GM21576 (cell line): ENCODE data around the gene BRMS1.

Experiments
- ATAC-seq: cut with Tn5 transposase; IDR thresholded peaks from one replicate; pipeline ENCODE4 v1.9.1; 2021; ENCODE audit warnings: mild to moderate bottlenecking, moderate library complexity; ENCODE audit not compliant: unreplicated experiment

Gene BRMS1

GRCh38 chr11:66288671-66289547 is 56.0 kb downstream of the BRMS1 start, which contains the start of gene YIF1A:
TSS of gene YIF1A (minus strand) at chr11:66289143. CDS start at chr11:66288985, 158 bp downstream.
- peak; percentile 89 for ATAC-seq

GRCh38 chr11:66287889-66288670 is 56.8 kb downstream of the BRMS1 start:
- no peak for ATAC-seq
